ENCODE data around the gene RNF144A.

RNF144A gene

DNA sequence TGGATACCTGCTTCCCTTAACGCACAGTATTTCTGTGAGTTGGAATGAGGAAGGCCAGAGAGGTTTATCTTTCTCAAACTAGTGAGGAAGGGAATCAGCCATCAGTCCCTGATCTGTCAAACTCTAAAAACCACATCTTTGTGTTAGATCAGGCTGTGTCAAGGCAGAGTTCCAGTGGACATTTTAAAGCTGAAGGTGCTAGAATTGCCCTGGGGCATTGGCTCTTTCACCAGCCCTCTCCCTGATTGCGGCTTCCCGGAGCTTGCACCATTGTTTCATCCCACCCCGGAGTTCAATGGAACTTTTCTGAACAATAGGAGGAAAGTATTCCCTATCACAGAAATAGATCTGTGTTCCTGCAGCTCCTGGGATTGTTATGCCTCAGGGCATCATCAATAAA lies 110.2 kb downstream of the RNF144A start:
- DNase-seq: no peak

DNA sequence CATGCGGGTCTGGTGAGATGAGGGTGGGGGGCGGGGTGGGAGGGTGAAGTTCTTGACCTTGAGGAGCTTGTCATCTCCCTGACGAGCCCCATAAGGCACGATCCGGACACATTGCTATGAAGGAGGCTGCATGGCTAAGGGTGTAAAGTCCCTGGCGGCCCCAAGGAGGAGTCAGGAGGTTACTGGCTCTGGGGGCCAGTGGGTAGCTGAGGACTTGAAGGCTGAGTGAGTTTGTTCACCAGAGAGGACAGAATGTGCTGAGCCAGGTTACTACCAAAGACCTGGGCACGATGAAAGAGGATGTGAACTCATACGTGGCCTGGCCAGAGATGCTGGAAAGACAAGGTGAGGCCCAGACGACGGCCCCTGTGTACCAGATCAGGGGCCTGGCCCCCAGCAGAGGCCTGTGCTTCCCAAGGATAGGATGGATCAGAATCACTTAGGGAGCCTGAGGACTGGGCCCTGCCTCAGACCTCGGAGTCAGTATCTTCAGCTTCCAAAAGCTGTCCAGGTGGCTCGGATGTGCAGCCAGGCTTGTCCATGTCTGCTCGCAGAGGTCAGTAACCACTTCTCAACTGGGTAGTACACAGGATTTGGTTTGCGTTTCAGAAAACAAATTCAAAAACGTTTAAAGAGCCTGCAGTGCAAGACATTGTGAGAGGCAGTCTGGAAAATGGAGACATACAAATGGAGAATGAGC lies 110.9 kb downstream of the RNF144A start:
- DNase-seq: no peak

DNA sequence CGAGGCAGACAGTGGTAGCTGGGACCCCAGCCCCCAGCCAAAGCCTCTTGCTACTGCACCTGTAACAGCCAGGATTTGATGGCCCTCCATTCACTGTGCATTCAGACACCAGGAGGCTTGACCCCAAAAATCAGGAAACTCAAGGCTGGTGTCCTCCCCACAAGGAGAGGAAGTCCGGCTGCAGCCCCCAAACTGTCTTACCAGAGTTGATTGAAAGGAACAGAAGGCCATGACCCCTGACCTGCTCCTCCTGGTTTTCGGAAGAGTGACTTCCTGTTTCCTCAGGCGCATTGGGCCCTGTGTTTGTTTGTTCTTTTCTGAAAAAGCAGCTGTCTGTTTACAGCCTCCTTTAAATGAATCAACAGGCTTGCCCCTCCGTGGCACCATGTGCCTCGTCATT lies 111.6 kb downstream of the RNF144A start:
- no peak for DNase-seq

DNA sequence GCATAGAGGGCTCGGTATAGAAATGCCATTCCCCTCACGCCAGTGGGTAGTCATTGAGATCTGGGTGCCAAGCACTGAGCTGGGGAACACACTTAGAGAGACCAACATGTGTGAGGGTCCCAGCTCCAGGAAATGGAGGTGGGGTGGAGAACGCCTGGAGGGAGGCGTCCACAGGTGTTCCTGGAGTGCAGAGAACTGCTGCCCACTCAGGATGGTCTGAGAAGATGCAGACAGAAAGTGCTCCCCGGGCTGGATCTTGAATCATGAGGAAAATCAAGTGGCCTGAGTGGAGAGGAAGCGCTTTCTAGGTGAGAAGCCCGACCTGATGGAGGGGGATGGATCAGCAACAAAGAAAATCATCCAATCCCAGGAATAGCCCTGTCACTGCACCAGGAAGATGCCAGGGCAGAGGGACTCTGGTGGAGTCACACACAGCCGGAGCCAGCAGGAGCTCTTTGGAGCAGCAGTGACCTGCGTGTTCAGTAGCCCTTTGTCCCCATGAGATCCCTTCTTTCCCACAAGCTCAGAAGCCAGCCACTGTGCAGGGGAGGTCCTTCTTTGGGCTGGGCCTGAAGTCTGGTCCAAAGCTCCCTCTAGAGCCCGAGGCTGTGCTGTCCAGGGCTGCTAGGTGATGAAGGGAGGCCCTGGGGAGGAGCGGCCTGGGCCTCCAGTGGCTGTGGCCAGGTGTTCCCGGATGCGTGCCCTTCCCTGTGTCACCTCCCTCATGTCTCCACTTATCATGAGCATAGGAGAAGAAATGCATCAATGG lies 112.3 kb downstream of the RNF144A start:
- DNase-seq: no peak

DNA sequence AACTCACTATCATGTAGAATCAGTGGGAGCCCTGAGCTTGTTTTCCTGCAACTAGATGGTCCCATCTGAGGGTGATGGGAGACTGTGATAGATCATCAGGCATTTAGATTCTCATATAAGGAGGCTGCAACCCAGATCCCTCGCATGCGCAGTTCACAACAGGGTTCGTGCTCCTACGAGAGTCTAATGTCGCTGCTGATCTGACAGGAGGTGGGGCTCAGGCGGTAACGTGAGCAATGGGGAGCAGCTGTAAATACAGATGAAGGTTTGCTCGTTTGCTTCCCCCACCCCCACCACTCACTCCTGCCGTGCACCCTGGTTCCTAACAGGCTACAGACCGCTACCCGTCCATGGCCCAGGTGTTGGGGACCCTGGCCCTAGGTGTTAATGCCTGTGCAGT lies 113.6 kb downstream of the RNF144A start:
- no peak for DNase-seq

DNA sequence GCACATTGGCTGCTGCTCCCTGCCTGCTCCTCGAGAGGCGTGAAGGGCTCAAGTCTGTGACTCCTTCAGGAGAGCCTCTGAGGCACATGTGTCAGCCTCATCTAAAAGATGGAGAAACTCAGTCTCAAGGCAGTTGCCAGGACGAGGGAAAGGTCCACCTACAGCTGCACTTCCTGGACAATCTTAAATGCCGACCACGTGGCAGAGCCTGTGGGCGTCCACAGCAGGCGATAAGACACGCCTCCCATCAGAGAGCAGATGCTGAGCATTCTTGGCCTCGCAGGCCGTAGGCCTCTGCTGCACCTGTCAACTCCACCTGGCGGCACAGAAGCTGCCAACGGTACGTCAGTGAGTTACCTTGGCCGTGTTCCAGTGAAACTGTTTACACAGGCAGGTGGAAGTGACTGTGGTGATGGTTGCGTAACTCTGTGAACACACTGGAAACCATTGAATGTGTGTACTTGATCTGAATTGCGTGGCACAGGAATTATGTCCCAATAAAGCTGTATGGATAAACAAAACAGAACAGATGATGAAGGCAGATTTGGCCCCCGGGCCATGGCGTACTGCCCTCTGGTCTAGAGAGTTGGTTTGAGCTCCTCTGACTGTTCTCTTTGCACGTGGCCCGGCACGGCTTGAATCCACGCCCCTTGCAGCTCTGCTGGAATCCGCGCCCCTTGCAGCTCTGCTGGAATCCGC lies 114.5 kb downstream of the RNF144A start:
- peak; percentile 14 to 79 (median 66) for DNase-seq

DNA sequence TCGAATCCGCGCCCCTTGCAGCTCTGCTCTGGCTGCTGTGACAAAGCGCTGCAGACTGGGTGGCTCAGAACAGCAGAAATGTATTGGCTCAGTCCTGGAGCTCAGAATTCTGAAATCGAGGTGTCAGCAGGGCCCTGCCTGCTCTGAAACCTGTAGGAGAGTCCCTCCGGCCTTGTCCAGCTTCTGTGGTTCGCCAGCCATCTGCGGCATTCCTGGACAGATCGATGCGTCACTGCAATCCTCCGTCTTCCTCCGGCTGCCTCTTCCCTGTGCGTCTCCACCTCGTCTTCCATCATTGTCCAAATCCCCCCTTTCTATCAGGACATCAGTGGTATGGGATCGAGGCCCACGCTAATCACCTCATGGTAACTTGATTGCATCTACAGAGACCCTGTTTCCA lies 115.2 kb downstream of the RNF144A start:
- no peak for DNase-seq

DNA sequence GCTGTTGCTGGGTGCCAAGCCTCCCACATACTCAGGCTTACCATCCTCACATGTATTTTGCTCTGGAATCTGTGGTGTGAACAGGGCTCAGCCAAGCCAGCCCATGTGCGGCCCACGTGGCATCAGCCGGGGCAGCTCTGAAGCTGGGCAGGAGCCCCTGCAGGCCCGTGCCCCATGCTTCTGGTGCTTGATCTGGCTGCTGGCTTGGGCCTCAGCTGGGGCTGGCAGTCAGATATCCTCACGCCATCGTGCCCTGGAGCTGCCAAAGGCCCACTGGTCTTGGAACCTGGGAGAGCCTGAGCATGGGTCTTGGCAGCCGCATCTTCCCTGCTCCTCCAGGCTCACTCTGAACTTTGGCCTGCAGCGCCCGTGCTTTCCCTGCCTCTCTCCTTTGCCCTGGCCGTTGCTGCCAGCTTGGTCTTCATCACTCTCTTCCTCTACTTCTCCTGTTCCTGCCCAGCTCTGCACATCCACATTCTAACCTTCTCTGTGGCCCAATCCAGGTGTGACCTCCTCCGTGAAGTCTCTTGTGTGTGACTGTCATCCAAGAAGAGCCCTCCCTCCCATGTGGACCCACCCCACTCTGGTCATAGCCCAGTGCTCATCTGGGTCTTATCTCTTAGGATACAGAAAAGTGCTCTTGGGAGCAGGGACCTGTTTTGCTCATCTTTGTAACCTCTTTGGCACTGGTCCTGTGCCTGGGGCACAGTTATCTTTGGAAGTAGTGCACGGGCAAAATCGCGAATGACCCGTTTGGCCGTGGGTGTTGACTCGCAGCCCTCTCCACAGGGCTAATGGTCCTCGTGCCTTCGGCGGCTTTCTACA lies 116.1 kb downstream of the RNF144A start:
- DNase-seq: no peak

DNA sequence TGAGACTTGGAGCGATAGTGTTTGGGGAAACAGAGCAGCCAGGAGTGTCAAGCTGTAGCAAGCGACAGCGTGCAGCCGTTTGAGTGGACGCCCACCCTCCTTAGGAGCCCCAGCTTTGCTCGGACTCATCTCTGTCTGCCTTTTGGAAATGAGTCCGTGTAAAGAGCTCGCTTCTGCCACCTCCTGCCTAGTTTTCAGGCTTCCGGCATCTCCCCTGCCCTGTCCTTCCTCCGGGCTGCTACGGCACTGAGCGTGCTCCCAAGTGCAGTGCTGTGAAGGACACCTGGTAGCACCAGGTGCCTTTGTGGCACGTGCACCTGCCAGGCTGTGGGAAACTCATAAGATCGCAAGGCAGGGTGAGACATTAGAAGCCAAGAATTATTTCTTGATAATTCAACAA lies 117.1 kb downstream of the RNF144A start:
- DNase-seq: no peak

DNA sequence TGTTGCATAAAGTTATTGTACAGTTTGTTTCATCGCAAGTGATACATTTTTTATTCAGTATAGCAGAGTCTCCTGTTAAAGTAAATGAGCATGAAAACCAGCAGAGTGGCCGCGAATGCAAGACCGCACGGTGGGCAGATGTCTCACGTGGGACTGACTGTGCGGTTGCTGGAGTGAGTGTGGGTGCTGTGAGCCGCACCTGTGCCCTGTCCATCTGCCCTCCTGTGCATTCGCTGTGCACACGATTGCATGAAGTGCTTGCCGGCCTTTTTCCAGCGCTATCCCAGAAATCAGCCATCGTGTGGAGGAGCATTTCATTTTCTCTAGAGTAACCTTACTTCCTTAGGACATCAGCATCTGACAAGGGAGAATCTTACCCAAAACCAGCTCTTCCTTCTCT lies 118.7 kb downstream of the RNF144A start:
- no peak for DNase-seq

DNA sequence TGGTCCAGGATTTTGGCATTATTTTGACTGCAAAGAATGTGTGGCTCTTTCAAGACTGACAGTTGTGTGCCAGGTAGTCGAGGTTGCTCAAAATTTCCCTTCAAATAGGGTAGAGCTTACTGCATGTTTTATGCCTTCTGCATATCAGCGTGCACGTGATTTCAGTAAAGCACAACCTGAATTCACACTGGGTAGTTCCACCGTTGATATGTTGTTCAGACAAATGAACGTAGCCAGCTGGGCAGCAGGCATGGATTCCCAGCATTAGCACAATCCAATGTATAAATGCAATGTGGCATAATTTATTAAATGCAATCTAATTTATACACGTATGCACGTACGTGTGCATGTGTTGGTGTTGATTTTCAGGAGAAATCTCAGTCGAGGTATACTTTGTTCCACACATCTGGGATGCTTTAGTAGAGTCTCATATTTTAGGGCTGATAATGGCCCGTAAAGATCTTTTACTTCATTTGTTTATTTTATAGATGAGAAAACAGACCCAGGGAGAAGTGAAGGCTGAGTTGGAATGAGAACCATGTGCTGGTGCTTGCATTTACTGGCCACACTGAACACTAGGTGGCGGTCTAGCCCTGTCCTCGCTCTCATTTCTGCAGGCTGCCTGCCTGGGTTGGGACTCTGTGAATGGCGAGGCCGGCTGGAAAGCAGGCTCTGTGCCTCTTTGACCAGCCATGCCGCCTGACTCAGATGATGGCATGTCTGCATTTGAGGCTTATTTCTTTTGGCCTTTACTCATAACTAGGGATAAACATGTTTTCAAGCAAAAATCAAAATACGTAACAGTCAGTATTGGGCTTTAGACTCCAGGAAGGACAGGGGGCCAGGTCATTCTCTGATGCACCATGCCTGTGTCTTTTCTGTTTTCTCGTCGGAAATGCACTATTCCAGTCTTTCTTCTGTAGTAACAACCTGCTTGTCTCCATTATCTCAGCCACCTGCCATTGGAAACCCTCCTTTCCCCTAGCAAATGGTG lies 120.4 kb downstream of the RNF144A start:
- DNase-seq: peak; percentile 2 to 59 (median 33)

DNA sequence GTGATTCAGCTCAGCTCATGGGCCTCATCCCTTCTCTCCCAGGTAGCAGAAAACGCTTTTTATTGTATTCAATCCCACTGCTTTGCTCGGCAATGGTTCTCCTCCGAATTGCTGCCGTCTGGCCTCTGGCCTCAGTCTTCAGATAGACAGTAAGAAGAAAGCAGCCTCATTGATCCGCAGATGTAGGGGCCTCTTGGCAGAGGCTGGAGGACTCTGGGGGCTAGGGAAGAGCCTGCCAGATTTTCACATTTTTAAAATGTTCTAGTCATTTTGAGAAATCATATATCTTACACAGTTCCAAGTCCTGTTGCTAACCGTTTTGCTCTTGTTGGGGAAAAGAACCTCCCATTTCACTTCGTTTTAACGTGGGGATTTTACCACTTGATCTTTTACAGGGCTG lies 123.3 kb downstream of the RNF144A start:
- no peak for DNase-seq

DNA sequence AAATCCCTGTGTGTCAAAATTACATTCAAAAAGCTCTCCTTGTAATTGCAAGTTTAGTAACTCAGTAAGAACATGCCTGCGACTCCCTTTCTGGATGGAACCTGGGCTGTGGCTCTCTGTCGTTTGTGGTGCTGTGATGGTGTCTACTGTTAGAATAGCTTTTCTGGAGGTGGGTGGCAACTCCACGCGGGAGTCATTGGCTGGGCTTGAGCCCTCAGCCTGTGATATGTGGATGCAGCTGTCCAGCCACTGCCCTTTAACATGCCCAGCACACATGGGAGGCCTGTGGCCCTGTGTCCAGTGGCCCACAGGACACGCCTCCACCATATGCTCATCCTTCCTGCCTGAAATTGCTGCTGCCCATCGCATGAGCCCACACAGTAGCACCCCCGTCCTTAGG lies 124.2 kb downstream of the RNF144A start:
- no peak for DNase-seq

DNA sequence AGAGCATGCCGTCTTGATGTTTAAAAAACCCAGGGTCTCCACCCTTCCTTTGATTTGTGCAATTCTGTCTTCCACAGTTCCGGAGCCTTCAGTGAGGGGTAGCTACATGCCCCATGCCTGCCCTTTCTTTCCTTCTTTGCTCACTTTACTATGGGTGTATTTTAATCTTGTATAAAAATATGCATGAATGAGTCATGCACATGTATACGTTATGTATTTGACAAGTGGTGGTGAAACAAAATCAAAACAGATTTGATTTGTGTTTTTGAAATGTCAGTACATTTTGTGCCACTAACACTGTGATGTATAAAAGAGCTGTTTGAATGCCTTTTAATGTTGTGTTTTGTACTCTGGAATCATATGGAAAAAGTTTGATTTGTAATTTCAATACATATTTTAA lies 126.5 kb downstream of the RNF144A start:
- no peak for DNase-seq

DNA sequence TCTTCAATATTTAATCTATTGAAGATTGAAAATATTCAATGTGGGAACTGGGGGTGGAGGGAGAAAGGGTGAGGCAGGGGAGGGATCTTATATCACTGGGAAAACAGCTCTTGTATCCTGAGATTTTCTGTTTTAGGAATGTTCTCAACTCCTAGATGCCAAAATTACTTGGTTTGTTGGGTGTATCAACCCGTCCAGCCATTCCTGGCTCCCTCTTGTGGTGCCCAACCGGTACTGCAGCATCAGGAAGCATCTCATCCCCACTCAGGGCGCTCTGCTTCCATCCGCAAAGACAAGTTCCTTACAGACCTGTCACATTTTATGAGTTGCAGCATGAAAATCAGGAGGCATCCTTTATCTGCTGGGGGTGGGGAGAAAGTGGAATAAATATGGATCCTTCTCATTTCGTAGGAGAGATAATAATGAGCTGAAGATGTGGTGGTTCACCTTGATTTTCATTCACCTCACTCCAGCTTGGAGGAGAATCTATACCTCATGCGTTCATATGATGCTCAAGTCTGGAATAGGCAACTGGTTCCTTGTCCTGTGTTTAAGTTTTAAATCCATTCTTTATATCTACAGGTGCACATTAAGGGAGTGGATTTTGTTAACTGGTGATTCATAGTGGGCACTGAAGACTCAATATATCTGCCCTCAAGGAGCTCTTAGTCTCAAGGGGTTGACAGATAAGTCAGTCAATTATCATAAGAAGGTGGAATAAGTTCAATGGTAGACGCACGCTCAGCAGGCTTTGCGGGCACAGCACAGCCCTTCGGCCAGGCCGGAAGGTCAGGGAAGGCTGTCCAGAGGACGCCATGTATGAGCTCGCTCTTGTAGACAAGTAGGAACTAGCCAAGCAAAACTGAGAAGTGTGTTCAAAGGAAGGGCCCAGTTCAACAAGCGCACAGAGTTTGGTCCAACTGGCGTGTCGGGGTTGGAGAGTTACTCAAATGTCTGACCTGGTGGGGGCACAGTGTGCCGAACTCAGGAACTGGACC lies 127.3 kb downstream of the RNF144A start:
- DNase-seq: peak; percentile 29 to 70 (median 42)

DNA sequence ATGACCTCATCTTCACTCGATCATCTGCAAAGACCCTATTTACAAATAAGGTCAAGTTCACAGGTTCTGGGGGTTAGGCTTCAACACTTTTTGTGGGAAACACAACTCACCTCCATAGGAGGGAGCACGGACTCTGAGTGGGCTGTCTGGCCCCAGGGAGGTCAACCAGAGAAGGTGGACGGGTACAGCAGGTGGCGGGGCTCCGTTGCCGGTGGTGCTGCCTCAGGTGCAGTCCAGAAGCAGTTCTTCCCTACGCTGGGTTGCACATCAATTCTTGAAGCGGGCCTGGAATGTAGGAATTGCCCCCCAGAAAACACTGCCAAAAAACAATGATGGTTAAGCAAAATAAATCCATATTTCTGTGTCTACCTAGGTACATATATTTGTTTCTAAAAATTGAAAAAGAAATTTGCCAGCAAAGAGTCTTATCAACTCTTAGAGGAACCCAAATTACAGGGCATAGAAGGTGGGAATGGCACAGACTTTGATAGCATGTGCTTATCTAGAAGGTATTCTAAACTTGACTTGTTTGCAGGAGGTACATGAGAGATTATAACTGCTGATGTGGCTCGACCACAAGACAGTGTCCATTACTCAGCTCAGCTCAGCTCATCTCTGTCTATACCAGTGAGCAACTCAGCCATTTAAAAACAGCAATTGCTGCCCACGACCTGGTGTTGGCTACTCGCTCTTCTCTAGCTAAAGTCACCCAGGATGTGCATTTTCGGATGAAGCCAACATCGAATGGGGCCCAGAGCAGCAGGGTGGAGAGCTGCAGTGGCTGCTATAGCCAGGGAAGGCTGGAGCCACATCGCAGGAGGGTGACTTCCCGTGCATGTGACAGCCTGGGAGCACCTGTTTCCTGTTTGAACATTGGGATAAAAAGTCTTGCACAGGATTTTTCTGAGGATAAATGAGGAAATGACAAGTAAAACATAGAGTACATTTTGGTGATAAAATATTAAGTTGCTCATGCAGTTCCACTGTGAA lies 128.7 kb downstream of the RNF144A start:
- DNase-seq: no peak

DNA sequence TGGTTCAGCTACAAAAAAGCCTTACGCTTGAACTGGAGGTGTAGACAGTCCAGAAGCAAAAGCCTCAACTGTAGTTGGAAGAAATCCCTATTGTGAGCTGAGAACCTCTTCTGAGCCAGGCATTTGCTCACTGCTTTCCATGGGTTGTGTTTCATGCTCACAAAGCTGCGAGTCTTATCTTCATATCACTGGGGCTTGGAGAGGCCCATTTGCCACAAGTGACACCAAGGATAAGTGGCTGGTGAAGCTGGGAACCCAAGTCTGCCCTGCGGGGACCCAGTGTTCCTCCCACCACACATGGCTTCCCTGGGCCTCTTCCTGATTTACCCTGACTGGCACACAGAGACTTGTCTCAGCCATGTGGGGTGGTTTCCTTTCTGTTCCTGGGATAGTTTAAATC lies 130.4 kb downstream of the RNF144A start:
- DNase-seq: no peak

DNA sequence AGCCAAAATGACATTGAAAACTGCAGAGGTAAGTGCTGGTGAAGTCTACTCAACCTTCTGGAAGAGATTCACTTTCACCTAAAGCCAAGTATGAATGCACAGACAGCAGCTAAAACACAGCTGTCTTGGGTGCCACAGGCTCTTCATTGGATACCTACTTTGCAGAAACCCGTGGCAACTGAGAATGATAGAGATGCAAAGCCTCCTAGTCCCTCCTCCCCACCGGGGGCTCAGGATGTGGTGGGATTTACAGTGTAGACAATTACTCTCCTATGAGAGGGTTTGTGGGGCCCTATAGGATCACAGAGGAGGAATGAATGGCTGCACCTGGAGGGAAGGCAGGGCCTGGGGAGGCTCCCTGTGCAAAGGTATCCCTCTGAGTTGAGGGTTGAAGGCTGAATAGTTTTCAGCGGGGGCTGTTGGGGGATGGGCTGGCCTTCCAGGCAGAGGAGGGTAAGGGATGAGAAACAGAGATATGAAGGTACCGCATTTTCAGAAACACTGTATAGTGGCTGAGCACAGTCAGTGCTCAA lies 131.6 kb downstream of the RNF144A start:
- no peak for DNase-seq

DNA sequence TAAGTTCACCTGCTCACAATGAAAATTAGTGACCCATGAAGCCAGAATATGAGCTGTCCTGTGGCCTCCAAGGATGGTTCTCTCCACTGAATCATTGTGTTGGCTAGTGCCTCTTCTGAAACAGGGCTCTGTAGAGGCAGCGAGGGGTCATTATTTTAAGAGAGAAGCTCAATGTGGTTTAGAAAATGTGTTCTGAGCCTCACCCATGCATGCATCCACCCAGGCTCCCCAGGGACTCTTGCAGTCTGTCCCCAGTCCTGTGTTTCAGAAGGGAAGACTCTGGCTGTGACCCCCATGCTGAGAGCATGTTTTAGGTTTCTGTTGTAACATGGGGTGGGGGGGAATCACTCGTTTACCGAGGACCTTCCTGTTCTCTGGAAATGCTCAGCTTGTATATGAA lies 135.2 kb downstream of the RNF144A start:
- no peak for DNase-seq

Data from stimulated activated naive CD4-positive, alpha-beta T cell (primary cell).